ENCODE results near the gene UNC13C. TPM values are rescaled to one million over a fixed set of nuclear protein-coding genes. Genes with fewer than 3 reads are reported as not detected.

The UNC13C gene
- total RNA-seq, 4 donors from 2014 or later = 0.21 to 16.8 TPM; not detected in 2

- Histone ChIP-seq H3K9me3 (no peaks in the 10 kb centered on the region), H3K36me3 (no peaks in the 10 kb centered on the region), H3K4me3 (no peak overlapping the region), H3K27ac (no peak overlapping the region), H3K4me1 (no peaks in the 10 kb centered on the region), H3K27me3 (no peaks in the 10 kb centered on the region)
- no peak for DNase-seq
- intact Hi-C loops (cut with DNase I; ENCODE audit: low total_unique reads) = no loop called here
- no peak for TF ChIP-seq POLR2A (IDR thresholded peaks at IDR 0.05)
- TF ChIP-seq CTCF (IDR thresholded peaks at IDR 0.05) = no peak
Measured at GRCh38 chr15:54373332-54373731, 395.1 kb downstream of the UNC13C start.

- intact Hi-C loops (cut with DNase I; ENCODE audit: low total_unique reads) = no loop called here
- DNase-seq = no peak
Measured at GRCh38 chr15:54374184-54374952, 396.1 kb downstream of the UNC13C start.

GRCh38 chr15:54387799-54388198, 409.6 kb downstream of the UNC13C start:
- Histone ChIP-seq H3K36me3 (no peaks in the 10 kb centered on the region), H3K9me3 (no peaks in the 10 kb centered on the region), H3K27ac (no peak overlapping the region), H3K4me1 (no peaks in the 10 kb centered on the region), H3K4me3 (no peak overlapping the region), H3K27me3 (no peaks in the 10 kb centered on the region)
- intact Hi-C loops (cut with DNase I; ENCODE audit: low total_unique reads) = no loop called here
- no peak for DNase-seq
- TF ChIP-seq POLR2A (IDR thresholded peaks at IDR 0.05) = no peak
- TF ChIP-seq CTCF (IDR thresholded peaks at IDR 0.05) = no peak

More at GRCh38 chr15:54374184-54374952, 396.1 kb downstream of the UNC13C start:
- Histone ChIP-seq H3K27me3 (no peaks in the 10 kb centered on the region), H3K4me3 (no peak overlapping the region), H3K9me3 (no peaks in the 10 kb centered on the region), H3K36me3 (no peaks in the 10 kb centered on the region), H3K4me1 (no peaks in the 10 kb centered on the region), H3K27ac (no peak overlapping the region)
- no peak for TF ChIP-seq CTCF (IDR thresholded peaks at IDR 0.05)
- TF ChIP-seq POLR2A (IDR thresholded peaks at IDR 0.05) = no peak

- no peaks in the 10 kb centered on the region for H3K9me3 ChIP-seq
- H3K36me3 ChIP-seq = no peaks in the 10 kb centered on the region
- H3K27ac ChIP-seq = no peak overlapping the region
- no peak overlapping the region for H3K4me3 ChIP-seq
- H3K27me3 ChIP-seq = no peaks in the 10 kb centered on the region
- no peak for DNase-seq
- no peaks in the 10 kb centered on the region for H3K4me1 ChIP-seq
- intact Hi-C loops (cut with DNase I; ENCODE audit: low total_unique reads) = no loop called here
- TF ChIP-seq CTCF (IDR thresholded peaks at IDR 0.05) = no peak
- no peak for TF ChIP-seq POLR2A (IDR thresholded peaks at IDR 0.05)
Measured at GRCh38 chr15:54388746-54389145, 410.5 kb downstream of the UNC13C start.

GRCh38 chr15:54410481-54410880, 432.2 kb downstream of the UNC13C start:
- no peak overlapping the region for H3K27ac ChIP-seq
- no peaks in the 10 kb centered on the region for H3K4me1 ChIP-seq
- H3K4me3 ChIP-seq = no peak overlapping the region
- H3K27me3 ChIP-seq = no peaks in the 10 kb centered on the region
- no peaks in the 10 kb centered on the region for H3K36me3 ChIP-seq
- DNase-seq = no peak
- intact Hi-C loops (cut with DNase I; ENCODE audit: low total_unique reads) = no loop called here
- no peaks in the 10 kb centered on the region for H3K9me3 ChIP-seq
- no peak for TF ChIP-seq POLR2A (IDR thresholded peaks at IDR 0.05)
- no peak for TF ChIP-seq CTCF (IDR thresholded peaks at IDR 0.05)
